H1 (cell line): ENCODE measurements around the gene APOBEC3F. TPM values are rescaled to one million over a fixed set of nuclear protein-coding genes. Genes with fewer than 3 reads are reported as not detected.

Source experiments
- CBX8 ChIP-seq: fragments of 300-800, 300-1000 bp; sonication (generic); IDR thresholded peaks from 2 replicates; pipeline ENCODE4 v1.7.1; 2016; ENCODE audit warnings: low read depth, low read length, borderline replicate concordance
- CHD1 ChIP-seq: IDR thresholded peaks from 2 replicates; pipeline ENCODE4 v1.6.1; 2012; ENCODE audit warnings: low read depth, low read length, improper control_type of control experiment
- CHD2 ChIP-seq: IDR thresholded peaks from 2 replicates; pipeline ENCODE4 v1.6.1; 2012; ENCODE audit warnings: low read length, improper control_type of control experiment
- CHD7 ChIP-seq: fragments of 300-600 bp; sonication (generic); IDR thresholded peaks from 2 replicates; pipeline ENCODE4 v1.7.1; 2012; ENCODE audit warnings: low read length, moderate library complexity, mild to moderate bottlenecking, inconsistent platforms; ENCODE audit not compliant: insufficient replicate concordance
- RFX5 ChIP-seq: IDR thresholded peaks from 2 replicates; pipeline ENCODE4 v1.6.1; 2011; ENCODE audit warnings: low read depth, low read length, improper control_type of control experiment, borderline replicate concordance
- polyA plus RNA-seq, 7 experiments: library from polyadenylated mRNA; depleted of rRNA in 3 of 7; stranded (reverse) in 5 of 7; unstranded in 2 of 7; fragments of >200 nt in 5 of 7; fragments of 200-250 nt in 2 of 7; gene quantifications; 1 replicate in 5 of 7; 2 replicates in 1 of 7; 4 replicates in 1 of 7; pipeline versions ENCODE4 v1.2.1 to v1.2.3, GENCODE V29; 2011 to 2013; ENCODE audit warnings: missing spikeins in 2 of 7, mixed read lengths in 2 of 7
- total RNA-seq: library from RNA; stranded (reverse); fragmentation: NEBNext Ultra II Directional; extraction: Animal tissue kit (Norgen Biotek cat#: 25700); gene quantifications from 2 replicates; pipeline ENCODE4 v1.2.1, GENCODE V29; 2021

The APOBEC3F gene
- total and polyA plus RNA-seq, 2 of the 8 experiments (the other 6 are each of a cell fraction or from before 2014, with no cell fraction given) = 4.0 to 7.3 TPM

GRCh38 chr22:39088685-39089032, 48.0 kb downstream of the APOBEC3F start (continued):
- no peak for TF ChIP-seq CHD7
- TF ChIP-seq CHD2 = no peak
- no peak for TF ChIP-seq CBX8
- TF ChIP-seq CHD1 = no peak
- TF ChIP-seq RFX5 = no peak
